NOMO-1 treated with DMSO at 0.1 percent for 48 hours (cell line): ENCODE data around the gene TTI1.
"Not testable (repeated sequence)": the region's sequence is repeated elsewhere in the genome, so short reads cannot be mapped to it uniquely, and the experiment has no call there.

ENCODE experiments used
- DNase-seq: peaks from one replicate; lab custom pipeline; 2025; ENCODE audit not compliant: unreplicated experiment; lab: John Stamatoyannopoulos, UW

Gene TTI1

DNA sequence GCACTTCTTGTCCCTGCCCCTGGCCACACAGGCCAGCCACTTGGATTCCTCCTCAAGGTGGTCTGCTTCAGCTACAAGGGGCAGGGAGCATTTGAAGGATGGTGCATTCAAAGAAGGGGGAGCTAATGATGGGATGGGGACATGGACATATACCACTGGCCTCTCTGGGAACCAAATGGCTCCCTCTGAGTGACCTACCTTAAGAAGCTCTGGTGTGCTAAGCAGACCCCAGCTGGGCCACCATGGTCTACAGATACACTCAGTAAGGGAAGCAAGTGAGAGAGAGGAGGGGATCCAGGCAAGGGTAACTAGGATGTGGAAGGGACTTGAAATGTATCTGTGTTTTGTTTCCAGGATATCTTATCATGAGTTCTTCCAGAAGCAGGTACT, 62.4 kb downstream of the TTI1 start:
- no peak for DNase-seq

- no peak for DNase-seq
These were observed 63.1 kb downstream of the TTI1 start for GRCh38 chr20:37969949-37970855.

GRCh38 chr20:37968841-37969401, 64.3 kb downstream of the TTI1 start:
- DNase-seq = no peak

DNA sequence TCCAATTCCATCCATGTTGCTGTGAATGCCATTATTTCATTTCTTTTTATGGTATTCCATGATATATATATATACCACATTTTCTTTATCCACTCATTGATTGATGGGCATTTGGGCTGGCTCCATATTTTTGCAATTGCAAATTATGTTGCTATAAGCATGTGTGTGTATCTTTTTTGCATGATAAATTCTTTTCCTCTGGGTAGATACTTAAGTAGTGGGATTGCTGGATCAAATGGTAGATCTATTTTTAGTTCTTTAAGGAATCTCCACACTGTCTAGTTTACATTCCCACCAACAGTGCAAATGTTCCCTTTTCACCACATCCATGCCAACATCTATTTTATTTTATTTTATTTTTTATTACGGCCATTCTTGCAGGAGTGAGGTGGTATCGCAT, 69.8 kb downstream of the TTI1 start:
- DNase-seq = not testable (repeated sequence)

GRCh38 chr20:37961066-37961465, 72.2 kb downstream of the TTI1 start:
- DNase-seq = no peak

DNA sequence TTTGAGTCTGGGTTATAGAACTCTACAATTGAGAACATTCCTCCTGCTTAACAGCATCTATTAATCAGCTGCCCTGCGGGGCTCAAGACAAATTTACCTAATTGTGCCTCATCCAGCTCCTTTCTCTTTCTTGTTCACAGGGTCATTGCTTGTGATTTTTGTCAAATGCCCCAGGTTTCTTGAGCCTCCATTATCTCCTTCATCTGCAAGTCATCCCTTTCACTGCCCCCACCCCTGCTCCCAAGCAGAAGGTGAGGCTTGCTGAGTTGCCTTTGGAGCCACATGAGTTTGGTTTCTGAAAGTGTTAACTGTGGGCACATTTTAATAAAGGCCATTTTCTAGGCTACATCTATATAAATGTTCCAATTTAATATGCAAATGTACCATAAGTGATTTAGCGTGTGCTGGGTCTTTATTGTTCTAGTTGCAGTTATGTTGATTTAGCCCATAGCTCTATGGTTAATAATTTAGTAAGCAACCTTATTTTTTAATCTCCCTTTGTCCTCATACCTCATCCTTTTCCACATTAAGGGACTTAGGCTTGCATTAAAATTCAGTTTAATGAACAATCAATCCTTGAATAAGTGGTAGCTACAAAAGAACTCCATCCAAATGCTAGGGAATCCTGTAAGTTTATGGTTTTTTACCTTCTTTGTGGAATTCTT, 74.3 kb downstream of the TTI1 start:
- DNase-seq = no peak

DNA sequence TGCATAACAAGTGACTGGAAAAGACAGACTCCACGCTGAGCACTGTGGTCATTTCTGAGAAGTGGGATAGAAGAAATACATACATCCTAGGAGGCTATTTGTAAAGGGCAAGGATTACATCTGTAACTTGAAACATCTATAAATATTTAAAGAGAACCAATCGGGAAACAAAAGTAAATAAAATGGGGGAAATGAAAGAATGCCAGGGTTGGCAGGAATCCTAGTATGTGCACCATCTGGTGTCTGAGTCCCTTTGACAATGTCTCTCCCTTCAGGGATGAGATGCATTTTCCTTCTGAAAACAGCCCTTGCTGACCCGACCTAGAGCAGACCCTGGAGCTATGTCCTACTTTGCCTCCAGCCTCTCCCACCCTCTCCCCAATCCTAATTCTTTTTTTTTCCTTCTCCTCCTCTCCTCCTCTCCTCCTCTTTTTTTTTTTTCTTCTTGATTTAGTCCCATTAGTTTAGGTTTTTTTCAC, 77.1 kb downstream of the TTI1 start:
- no peak for DNase-seq

DNA sequence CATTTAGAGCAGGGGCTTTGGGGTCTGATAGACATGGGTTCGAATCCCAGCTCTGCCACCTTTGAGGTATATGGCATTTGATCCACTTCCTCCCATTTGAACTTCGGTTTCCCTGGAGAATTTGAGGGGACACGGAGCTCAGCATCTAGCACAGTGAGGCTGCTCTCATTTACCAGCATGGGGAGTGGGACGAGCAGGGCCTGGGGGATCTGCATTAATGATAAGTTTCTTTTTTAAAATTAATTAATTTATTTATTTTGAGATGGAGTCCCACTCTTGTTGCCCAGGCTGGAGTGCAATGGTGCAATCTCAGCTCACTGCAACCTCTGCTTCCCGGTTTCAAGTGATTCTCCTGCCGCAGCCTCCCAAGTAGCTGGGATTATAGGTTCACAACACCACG, 77.7 kb downstream of the TTI1 start:
- no peak for DNase-seq

- no peak for DNase-seq
These were observed 78.6 kb downstream of the TTI1 start for GRCh38 chr20:37954626-37955025.

DNA sequence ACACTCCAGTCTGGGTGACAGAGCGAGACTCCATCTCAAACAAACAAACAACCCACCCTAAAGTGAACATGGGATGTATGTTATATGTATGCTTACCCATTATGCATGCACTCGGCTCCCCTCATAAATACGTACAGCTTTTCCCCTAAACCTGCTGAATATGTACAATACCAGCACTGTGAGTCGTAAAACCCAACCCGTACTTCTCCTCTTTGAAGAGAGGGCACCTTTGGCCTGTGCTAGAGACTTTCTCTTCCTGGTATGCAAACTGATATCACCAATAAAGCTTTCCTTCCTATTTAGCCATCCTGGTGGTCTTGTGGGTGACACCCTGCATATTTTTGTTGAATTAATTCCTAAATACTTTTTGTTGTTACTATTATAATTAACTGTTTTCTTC, 79.1 kb downstream of the TTI1 start:
- DNase-seq = no peak

GRCh38 chr20:37948956-37949355, 84.3 kb downstream of the TTI1 start:
- no peak for DNase-seq

- DNase-seq = no peak
These were observed 85.3 kb downstream of the TTI1 start for GRCh38 chr20:37947943-37948342.

GRCh38 chr20:37946946-37947345, 86.3 kb downstream of the TTI1 start:
- no peak for DNase-seq

- no peak for DNase-seq
These were observed 88.1 kb downstream of the TTI1 start for GRCh38 chr20:37945091-37945547.

GRCh38 chr20:37944456-37944981, 88.7 kb downstream of the TTI1 start:
- DNase-seq = no peak

GRCh38 chr20:37943501-37944455, 89.5 kb downstream of the TTI1 start:
- DNase-seq = no peak

- no peak for DNase-seq
These were observed 90.2 kb downstream of the TTI1 start for GRCh38 chr20:37943033-37943432.

DNA sequence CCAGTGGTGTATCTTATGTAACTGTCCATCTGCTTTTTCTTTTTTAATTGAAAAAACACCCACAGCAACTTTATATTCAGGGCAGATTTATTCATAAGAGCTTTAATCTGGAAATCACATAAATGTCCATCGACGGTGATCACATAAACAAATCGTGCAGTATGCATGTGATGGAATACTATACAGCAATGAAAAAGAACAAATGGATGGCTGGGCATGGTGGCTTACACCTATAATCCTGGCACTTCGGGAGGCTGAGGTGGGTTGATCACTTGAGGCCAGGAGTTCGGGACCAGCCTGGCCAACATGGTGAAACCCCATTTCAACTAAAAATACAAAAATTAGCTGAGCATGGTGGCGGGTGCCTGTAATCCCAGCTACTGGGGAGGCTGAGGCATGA, 91.3 kb downstream of the TTI1 start:
- no peak for DNase-seq

GRCh38 chr20:37941332-37941731, 91.9 kb downstream of the TTI1 start:
- DNase-seq = no peak

GRCh38 chr20:37940858-37941257, 92.4 kb downstream of the TTI1 start:
- no peak for DNase-seq
